GM21825 (cell line): ENCODE data around the gene COX7B2.

ENCODE experiments used
- ATAC-seq: cut with Tn5 transposase; IDR thresholded peaks from one replicate; pipeline ENCODE4 v1.9.1; 2021; ENCODE audit warnings: mild to moderate bottlenecking, moderate library complexity; ENCODE audit not compliant: unreplicated experiment

Gene COX7B2

DNA sequence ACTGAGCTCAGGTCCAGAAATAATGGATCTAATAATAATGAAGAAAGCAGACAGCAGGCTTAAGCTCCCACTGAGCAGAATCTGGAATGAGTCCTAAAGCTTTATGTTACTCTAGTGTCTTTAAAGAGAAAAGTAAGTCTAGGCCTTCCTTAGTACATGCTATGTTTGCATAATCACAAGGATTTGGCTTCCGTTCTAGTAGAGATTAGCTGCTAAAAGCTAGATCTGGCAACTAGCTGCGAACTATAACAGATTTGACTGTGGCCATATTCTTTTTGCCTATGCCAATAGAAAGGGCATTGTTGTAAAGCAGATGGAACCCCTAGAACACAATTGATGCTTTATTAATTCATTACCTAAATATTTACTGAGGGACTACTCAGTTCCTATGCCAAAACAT, 19.0 kb downstream of the COX7B2 start:
- no peak for ATAC-seq

DNA sequence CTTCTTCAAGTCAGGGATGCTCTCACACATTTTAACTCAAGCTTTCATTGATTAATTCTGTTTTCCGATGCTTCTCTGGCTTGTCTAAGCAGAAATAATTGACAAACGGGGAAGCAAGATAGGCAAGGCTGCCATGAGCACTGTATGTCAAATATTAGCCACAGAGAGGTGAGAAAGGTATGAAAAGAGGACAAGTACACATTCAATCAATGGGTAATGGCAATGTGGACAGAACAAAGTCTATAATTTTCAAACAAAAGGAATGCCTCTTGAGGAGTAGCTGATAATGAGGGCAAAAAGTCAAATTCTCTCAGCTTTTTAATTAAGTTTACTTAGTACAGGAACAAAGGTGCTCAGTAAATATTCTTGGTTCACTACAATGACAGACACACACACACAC, 19.6 kb downstream of the COX7B2 start:
- ATAC-seq = no peak

DNA sequence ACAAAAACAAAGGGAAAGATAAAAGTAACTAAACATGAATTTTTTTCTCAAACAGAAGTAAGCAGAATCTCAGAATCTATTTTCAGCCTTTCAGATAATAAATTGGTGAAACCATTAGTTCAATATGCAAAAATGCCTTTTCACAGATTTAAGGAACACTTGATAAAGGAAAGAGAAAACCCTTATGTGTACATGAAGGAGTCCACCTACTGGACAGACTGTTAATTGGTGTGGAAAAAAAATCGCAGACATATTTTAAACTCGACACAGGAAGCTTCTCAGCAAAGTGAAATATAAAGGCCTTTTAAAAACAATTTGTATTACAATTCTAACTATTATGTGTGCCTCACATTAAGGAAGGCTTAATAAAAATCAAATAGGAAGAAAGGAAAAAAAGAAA, 22.3 kb downstream of the COX7B2 start:
- no peak for ATAC-seq

DNA sequence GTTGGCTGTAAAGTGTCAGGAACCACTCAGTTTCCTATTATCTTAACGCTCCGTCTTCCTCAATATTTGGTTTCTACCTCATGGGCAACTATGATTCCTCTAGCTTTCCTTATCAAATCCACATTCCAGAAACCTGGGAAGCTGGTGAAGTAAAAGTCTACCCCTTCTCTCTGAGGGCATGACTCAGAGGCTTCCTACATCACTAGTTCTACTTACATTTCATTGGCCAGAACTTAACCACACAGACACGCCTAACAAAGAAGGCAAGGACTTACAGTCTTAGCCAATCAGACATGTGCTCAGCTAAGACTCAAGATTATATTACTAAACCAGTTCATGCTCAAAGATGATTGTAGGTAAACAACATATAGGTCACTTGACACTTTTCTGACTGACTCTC, 30.4 kb downstream of the COX7B2 start:
- ATAC-seq = no peak

DNA sequence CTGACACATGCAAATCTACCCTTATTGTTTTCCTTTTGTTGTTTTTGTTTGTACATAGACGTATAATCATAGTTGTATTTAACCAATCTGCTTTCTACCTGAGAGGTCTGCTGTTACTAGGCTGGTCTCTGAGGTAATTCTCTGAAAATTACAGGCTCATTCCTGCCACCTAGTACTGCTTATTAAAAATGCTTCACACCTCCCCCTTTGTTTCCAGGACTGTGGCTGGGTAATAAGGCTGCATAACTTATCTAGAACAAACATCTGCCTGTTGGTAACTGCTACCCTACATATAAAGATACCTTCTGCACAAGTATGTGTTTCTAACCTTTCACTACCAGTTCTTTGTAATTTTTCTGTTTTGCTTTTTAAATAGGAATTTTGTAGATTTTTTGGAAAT, 34.2 kb downstream of the COX7B2 start:
- no peak for ATAC-seq

DNA sequence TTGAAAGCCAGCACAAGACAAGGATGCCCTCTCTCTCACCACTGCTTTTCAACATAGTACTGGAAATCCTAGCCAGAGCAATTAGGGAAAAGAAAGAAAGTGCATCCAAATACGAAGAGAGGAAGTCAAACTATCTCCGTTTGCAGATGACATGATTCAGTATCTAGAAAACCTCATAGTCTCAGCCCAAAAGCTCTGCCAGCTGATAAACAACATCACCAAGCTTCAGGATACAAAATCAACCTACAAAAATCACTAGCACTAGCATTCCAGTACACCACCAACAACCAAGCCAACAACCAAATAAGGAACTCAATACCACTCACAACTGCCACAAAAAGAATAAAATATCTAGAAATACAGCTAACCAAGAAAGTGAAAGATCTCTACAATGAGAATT, 38.6 kb downstream of the COX7B2 start:
- ATAC-seq = no peak

DNA sequence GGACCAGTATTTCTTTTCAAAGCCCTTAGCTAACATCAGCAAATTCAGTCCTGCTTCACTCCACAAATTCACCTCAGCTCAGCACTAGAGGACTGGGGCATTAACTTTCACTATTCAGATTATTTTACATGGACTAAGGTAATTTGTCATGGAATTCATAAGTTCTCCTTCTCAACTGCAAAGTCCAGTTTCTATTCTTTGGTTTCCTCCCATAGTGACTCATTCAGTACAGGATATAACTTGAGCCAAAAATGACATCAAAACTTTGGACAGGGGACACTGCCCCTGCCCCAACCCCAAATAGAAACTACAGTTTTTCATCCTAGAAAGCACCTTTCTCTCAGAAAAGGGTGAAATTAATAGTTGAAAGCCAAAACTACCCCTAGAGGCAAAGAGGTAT, 52.7 kb downstream of the COX7B2 start:
- ATAC-seq = no peak

DNA sequence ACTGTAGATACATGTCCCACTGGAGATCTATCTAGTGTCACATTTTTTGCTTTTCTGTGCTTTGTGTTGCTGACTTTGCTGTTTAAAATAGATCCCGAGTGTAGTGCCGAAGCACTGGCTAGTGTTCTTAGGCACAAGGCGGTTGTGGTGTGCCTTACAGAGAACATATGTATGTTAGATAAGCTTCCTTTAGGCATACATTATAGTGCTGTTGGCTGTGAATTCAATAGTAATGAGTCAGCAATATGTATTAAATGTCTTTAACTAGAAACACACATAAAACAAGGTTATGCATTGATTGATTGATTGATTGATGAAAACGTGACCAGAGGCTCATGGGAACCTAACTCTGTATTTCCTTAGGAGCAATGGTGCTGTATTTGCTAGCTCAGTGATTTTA, 56.2 kb downstream of the COX7B2 start:
- no peak for ATAC-seq

DNA sequence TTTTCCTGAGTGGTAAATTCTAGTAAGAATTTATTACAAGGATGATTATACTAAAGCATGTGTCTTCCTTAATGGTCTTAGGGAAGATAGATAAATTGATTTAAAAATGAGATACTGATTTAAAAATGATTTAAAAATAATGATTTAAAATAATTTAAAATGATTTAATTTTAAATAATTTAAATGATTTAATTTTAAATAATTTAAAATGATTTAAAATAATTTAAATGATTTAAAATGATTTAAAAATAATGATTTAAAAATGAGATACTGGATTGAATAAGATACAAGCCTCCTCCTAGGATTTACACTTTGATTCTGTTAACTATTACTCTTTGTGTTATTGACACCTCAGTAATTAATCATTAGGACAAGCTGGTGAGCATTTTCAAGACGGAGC, 59.0 kb downstream of the COX7B2 start:
- no peak for ATAC-seq

DNA sequence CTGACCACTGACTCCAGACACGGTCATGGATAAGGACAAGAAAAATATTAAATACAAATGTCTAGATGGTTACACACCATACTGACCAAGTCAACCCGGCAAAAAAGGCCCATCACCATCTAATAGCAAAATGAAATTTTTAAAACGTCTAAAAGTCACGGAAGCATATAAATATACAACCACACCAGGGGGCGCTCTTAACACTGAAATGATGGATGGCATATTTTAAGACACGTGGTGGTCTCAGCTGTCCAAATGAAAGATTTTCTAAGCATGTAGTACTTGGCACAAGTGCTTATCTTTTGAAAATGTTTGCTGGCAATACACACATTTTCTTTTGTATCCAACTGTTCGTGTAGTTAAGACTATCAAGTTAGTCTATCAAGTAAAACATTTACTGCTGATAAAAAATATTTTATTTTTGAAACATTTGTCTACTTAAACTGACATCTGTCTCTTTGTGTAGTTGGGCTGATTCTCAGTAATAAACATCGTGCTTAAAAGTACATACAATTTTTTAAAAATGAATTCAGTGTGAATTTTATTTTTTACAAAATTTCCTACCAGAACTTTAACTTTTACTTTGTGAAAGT, 64.6 kb downstream of the COX7B2 start:
- no peak for ATAC-seq

DNA sequence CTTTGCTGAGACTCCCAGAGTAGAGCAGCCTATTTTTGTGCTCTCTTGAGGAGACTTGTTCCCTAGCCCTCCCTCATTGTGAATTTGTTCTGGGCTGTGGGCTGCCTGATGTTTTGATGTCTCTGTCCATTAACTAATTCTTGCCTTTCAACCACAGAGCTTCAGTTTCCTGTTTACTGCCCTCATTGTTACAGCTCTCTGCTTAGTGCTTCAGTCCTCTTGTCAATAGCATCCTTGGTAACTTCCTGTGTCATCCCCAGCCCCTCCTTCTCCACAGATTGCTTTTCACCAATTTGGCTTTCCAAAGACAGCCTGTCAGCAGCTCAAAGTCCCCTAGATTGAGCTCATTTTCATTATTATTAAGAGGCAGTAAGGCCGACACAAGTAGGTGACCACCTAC, 69.9 kb downstream of the COX7B2 start:
- ATAC-seq = no peak

DNA sequence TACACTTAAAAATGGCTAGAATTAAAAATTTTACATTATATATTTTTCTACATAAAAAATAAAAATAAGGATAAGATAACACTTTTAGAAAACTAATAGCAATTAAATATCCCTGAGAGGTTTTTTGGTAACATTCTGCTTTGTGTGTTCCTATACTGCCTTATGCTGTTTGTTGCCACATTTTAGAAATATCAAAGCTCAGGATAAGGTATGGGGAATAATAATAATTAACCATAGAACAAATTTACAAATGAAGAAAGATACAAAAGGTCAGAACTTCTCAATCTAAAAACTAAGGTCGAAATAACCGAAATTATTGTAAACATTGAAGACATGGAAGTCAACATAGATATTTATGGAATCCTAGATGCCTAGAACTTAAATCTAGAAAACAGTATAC, 71.4 kb downstream of the COX7B2 start:
- ATAC-seq = no peak

DNA sequence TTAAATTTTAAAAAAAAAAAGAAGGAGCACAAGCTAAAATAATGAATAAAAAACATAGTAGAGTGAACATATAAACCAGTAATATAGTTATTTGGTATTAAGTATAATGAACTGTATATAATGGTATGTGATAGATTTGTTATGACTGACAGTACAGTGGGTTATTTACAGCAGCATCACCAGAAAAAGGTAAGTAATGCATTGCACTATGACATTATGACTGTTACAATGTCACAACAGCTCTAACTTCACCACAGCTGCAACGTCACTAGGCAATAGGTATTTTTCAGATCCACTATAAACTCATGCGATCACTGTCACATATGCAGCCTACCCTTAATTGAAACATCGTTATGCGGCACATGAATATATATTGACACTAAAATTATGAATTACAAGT, 72.5 kb downstream of the COX7B2 start:
- ATAC-seq = no peak

DNA sequence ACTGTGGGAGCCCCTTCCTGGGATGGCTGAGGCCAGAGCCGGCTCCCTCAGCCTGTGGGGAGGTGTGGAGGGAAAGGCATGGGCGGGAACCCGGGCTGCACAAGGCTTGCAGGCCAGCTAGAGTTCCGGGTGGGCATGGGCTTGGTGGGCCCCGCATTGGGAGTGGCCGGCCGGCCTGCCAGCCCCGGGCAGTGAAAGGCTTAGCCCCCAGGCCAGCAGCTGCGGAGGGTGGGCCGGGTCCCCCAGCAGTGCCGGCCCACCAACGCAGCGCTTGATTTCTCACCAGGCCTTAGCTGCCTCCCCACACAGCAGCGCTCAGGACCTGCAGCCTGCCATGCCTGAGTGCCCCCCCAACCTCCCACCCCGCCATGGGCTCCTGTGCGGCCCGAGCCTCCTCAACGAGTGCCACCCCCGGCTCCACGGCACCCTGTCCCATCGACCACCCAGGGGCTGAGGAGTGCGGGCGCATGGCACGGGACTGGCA, 78.0 kb downstream of the COX7B2 start:
- ATAC-seq = no peak

DNA sequence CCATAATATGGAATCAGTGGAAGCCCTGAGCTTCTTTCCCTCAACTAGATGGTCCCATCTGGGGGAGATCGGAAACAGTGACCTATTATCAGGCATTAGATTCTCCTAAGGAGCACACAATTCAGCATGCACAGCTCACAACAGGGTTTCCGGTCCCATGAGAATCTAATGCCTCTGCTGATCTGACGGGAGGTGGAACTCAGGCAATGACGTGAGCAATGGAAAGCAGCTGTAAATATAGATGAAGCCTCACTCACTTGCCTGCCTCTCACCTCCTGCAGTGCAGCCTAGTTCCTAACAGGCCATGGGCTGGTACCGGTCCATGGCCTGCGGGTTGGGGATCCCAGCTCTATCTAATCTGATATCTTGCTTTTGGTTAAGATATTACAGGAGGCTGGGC, 88.9 kb downstream of the COX7B2 start:
- no peak for ATAC-seq

DNA sequence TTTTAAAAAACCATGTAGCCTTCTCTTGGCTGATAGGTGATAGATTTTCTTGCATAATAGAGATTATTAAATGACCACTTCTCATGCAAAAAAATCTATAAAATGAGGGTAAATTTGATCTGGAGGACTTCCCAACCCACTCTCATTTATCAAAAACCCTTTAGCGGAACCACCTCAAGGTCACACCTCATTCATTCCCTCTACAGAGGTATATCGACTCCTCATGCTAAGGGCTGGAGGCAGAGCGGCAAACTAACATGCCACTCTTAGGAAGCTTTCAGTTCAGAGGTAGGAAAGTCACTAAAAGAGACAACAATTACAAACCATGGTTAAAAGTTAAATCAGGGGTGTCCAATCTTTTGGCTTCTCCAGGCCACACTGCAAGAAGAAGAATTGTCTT, 90.0 kb downstream of the COX7B2 start:
- no peak for ATAC-seq

DNA sequence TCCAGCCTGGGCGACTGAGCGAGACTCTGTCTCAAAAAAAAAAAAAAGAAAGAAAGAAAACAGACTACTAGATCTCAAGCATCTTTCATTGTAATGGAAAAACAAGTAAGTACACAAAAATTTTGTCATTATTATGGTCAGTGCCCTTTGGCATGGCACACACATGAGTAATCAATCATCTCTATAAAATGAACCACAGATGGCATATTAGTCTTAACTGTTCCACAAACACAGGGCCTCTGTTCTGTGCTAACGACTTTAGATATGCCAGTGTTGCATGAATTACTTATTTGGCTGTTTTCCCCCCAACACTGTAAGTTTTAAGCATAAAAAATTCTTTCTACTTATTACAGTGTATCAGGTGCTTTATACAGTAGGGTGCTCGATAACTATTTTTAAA, 90.4 kb downstream of the COX7B2 start:
- no peak for ATAC-seq

DNA sequence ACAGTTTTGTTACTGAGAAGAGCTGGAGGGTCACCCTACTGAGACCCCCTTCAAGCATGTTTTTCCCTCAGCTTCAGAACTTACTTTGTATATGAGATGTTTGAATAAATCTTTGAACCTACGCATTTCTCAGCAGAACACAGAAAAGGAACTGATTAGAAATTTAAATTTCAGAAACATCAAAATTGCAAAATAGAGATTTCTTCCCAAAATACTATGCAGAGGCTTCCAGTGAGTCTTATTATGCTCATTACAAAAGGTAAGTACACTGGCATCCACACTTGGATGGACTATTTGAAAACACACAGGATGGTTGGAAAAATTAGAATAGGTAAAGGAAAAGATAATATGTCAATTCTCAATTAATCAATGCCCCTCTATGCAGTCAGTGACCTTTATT, 91.2 kb downstream of the COX7B2 start:
- ATAC-seq = no peak

DNA sequence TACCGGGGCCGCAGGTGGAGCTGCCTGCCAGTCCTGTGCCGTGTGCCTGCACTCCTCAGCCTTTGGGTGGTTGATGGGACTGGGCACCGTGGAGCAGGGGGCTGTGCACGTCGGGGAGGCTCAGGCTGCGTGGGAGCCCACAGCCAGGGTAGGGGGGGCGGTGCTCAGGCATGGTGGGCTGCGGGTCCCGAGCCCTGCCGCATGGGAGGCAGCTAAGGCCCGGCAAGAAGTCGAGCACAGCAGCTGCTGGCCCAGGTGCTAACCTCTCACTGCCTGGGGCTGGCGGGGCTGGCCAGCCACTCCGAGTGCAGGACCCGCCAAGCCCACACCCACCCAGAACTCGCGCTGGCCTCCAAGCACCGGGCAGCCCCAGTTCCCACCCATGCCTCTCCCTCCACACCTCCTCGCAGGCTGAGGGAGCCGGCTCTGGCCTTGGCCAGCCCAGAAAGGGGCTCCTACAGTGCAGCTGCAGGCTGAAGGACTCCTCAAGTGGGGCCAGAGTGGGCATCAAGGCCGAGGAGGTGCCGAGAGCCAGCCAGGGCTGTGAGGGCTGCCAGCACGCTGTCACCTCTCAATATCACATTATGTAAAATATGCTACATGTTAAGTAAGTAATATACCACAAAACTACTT, 104.1 kb downstream of the COX7B2 start:
- ATAC-seq = no peak

DNA sequence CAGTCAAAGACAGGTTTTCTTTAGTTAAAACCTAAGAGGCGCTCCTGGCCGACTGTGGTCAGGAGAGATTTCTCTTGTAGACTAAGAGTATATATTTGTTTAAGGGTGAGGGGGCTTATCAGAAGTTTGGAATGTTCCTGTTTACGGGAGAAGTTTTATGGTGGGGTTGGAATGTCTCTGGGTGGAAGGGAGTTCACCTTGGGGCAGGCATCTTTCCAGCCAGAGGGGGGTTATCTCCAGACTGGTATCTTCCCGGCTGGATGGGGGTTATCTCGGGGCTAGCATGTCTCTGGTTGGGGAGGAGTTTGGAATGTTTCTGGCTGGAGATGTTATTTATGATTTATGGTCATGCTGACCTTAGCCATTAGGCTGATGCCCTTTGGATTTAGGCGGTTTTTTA, 116.0 kb downstream of the COX7B2 start:
- no peak for ATAC-seq

DNA sequence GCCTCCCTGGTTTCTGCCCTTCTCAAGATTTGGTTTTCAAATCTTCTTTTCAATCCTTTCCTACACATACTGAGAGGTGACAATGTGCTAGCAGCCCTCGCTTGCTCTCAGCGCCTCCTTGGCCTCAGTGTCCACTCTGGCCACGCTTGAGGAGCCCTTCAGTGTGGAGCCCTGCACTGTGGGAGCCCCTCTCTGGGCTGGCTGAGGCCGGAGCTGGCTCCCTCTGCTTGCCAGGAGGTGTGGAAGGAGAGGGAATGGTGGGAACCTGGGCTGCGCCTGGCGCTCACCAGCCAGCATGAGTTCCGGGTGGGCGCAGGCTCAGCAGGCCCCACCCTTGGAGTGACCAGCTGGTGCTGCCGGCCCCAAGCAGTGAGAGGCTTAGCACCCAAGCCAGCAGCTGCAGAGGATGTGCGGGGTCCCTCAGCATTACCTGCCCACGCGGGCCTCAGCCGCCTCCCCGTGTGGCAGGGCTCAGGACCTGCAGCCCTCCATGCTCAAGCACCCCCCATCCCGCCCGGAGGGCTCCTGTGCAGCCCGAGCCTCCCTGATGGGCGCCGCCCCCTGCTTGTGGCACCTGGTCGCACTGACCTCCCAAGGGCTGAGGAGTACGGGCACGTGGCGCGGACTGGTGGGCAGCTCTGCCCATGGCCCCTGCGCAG, 127.5 kb downstream of the COX7B2 start:
- ATAC-seq = no peak

DNA sequence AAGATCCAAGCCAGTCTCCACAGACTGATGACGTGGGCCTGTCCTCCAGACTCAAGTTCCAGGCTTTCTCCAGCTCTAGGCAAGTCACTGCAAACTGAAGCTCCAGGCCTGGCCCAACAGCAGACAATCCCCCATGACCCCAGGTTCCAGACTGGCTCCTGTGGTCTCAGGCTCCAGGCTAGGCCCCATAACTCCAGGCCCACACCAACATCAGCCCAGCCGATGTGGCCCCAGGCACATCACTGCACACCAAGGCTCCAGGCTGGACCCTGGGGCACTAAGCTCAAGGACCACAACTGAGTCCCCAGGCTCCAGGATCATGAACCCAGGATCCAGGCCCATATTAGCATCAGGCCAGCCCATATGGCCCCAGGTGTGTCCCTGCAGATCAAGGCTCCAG, 143.6 kb downstream of the COX7B2 start:
- no peak for ATAC-seq

DNA sequence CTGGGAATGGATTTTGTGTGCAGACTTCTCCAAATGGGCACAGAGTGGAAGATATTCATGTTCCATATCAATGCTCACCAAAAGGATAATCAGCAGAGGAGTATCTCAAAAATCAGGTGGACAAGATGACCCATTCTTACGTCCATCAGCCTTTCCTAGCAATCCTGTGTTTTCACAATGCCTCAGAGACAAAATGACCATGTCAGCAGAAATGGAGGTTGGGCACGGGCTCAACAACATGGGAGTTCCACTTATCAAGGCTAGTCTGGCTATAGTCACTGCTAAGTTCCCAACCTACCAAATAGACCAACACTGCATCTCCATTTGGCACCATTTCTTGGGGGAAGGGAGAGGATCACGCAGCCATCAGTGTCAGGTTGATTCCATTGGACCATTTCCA, 179.0 kb downstream of the COX7B2 start:
- ATAC-seq = no peak
